CD4-positive, alpha-beta T cell treated with Interleukin-6 at 100 ng/mL for 8 hours (primary cell): ENCODE measurements around the gene MRPS7.
"Not testable (repeated sequence)": the region's sequence is repeated elsewhere in the genome, so short reads cannot be mapped to it uniquely, and the experiment has no call there.

Source experiments
- DNase-seq: peaks from one replicate; pipeline ENCODE4 v3.0.0-alpha.2; 2020; ENCODE audit warnings: mixed read lengths, low spot score

MRPS7 gene

DNA sequence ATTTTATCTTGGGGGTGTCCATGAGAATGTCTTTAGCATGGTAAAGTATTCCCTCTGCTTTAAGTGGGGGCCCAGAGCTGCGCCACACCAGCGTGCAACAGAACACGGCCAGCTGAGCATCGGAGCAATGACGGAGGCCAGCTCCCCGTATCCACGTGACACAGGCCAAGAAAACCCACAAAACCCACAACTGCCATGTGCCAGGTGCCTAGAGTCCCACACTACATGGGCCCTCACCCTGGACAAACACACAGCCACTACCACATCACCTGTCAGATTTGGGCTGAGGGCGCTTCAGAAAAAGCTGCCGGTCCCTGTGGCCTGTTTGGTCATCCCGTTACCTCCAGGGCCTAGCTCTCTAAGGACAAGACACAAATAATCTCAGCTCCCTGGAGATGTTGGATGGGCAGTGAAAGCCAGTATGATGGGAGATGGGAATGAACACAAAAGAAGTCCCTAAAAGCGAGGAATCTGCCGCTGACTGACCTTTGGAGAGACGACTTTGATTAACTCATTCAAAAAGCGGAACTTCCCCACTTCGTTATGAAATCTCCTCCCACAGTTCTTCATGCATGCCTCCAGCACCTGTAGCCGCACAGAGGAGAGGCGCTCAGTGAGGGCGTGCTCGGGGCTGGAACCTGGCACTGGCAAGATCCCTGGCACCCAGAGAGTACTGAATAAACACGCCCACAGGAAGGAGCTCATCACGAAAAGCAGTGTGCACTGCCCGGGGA is 17.4 kb upstream of the MRPS7 start:
- DNase-seq, result no peak

- no peak for DNase-seq
These were observed 16.7 kb upstream of the MRPS7 start for GRCh38 chr17:75245011-75245410.

- DNase-seq, result no peak
These were observed 15.3 kb upstream of the MRPS7 start for GRCh38 chr17:75246404-75246803.

DNA sequence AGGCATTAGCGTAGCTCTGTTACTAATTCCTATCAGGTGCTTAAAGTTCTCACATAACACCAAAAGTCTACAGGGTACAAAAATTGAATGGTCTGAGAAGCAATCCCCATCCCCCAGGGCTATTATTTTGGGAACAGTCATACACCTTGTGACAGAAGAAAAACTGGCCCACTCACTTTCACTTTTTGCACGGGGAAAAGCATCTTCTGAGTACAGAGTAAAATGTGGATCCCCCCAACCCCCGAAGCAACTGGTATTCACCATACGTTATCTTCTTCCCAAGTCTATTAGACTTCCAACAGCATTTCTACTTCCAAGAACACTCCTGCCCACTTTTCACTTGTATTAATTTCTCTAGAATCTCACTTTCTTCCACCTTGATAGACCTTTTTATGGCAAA is 12.1 kb upstream of the MRPS7 start:
- no peak for DNase-seq

DNA sequence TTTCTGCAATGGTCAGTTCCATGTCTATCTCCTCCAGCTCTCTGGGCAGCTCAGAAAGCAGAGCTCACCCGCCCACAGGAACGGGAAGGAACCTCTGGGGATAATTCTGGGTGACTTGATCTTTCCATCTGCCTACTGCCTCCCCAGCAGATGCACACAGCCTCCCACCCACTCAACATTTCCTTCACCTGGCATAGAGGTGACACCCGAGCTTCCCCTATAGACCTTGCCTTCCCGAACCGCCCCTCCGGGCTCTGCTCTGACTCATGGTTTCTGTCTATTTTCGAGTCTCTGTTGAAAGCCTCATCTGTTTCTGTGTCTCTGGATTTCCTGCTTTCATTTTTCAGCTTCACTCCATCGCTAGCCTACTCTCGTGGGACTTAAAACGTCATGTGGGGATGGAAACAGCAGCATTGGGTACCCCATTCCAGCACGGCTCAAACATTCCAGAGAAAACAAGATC is 11.6 kb upstream of the MRPS7 start:
- peak; percentile 62 for DNase-seq

GRCh38 chr17:75252039-75252816 is 9.5 kb upstream of the MRPS7 start:
- DNase-seq, result no peak

- DNase-seq, result not testable (repeated sequence)
These were observed 5.6 kb upstream of the MRPS7 start for GRCh38 chr17:75255954-75256698.

- not testable (repeated sequence) for DNase-seq
These were observed 4.5 kb upstream of the MRPS7 start for GRCh38 chr17:75257228-75257627.

GRCh38 chr17:75260641-75261335 is 891 bp upstream of the MRPS7 start:
- no peak for DNase-seq

GRCh38 chr17:75262112-75262606 is 480 bp downstream of the MRPS7 start:
- DNase-seq, result no peak

GRCh38 chr17:75263055-75263454 is 1.4 kb downstream of the MRPS7 start:
- no peak for DNase-seq

- DNase-seq, result no peak
These were observed 4.1 kb downstream of the MRPS7 start for GRCh38 chr17:75265614-75266315.

GRCh38 chr17:75266316-75267152 is 4.9 kb downstream of the MRPS7 start:
- no peak for DNase-seq

DNA sequence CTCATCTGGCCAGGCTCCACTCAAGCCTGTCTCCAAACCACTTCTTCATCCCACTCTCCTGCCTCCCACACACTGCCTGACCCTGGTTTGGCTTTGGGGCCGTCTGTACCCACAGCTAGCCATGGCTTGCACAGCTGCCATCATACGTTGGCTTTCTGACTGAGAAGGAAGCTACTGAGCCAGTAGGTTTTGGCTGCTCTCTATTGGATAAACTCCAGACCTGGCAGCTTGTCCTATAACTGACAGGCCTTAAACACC is 5.4 kb downstream of the MRPS7 start:
- no peak for DNase-seq

DNA sequence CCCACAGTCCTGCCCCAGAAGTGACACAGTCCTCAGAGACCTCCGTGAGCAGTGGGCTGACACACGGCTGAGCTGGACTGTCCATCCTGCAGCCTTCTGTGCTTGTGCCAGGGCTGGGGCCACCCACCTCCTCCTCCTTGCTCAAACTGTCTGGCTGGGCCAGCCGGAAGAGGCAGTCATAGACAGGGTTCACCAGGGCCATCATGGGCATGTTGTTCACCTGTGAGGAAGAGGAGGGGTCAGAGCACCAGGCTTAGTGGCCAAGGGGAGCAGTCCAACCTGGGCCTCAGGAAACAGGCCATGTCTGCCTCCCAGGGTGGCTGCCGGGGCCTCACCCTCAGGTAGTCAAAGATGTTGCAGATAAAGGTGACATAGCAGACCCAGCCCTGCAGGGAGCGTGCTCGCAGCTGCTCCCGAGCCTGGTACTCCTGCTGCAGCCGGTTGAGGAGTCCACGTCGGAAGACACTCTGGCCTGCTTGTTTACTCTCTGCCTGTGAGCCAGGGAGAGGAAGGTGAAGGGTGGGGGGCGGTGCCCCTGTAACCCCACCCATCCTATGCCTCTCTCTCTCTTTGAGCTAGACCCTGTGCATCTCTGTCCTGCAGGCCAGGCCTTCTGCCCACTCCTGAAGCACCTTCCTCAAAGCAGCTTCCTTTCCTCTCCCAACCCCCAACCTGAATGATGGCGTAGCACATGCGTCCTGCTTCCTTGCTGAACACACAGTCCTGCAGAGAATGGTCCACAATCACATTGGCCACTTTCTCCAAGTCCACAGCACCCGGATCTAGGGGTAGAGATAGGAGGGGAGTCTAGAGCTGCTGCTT is 5.9 kb downstream of the MRPS7 start:
- no peak for DNase-seq

GRCh38 chr17:75269844-75270217 is 8.2 kb downstream of the MRPS7 start:
- no peak for DNase-seq

- DNase-seq, result peak; percentile 33
These were observed 8.7 kb downstream of the MRPS7 start for GRCh38 chr17:75270218-75270965.

DNA sequence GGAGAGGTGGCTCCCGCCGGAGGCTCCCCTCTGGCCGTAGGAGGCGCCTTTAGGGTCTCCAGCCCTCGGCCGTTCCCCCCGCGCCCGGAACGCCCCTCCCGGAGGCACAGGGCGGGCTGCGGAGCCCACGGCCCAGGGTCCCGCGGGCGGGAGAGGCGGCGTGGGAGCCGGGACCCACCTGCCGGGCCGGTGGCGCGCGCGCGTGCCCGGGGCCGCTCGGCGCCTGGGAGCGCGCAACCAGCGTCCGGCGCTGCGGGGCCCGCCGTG is 9.2 kb downstream of the MRPS7 start, which contains the start of gene MIF4GD:
MIF4GD (minus strand) TSS at position 266 of the 267 bp plus-strand sequence. CDS start 1,036 bp downstream, outside the sequence.
- no peak for DNase-seq
